Activated CD8-positive, alpha-beta memory T cell treated with anti-CD3 and anti-CD28 coated beads, Interleukin-2, amount 10 ng/mL, durations not matched to agents 7 days and 5 days (primary cell): ENCODE measurements around the gene GNG14. TPM values are rescaled to one million over a fixed set of nuclear protein-coding genes. Genes with fewer than 3 reads are reported as not detected.
A peak's percentile ranks its signal among the peaks of the same experiment; 100 is the strongest.
"Not testable (repeated sequence)": the region's sequence is repeated elsewhere in the genome, so short reads cannot be mapped to it uniquely, and the experiment has no call there.

ENCODE experiments used
- ATAC-seq: fragments of 150-1000 bp; cut with Tn5 transposase; one replicate; pipeline ENCODE4 v1.10.0; 2021; ENCODE audit warnings: moderate library complexity
- CTCF ChIA-PET: fragments of 350-600 bp; sonication (Branson Sonifier 250); formaldehyde crosslinking; loops from one replicate; lab custom pipeline; 2021; ENCODE audit warnings: antibody characterized with exemption; lab: Charles Lee
- DNase-seq: peaks from one replicate; pipeline ENCODE4 v3.0.0-alpha.2; 2020
- H3K27ac Mint-ChIP-seq: one replicate; pipeline ENCODE4 v1.8.0; 2021; ENCODE audit warnings: mild to moderate bottlenecking, mixed read lengths
- H3K27me3 Mint-ChIP-seq: one replicate; pipeline ENCODE4 v1.8.0; 2021; ENCODE audit warnings: mixed read lengths
- H3K36me3 Mint-ChIP-seq: one replicate; pipeline ENCODE4 v1.8.0; 2021; ENCODE audit warnings: mild to moderate bottlenecking, mixed read lengths
- H3K4me1 Mint-ChIP-seq: one replicate; pipeline ENCODE4 v1.8.0; 2021; ENCODE audit warnings: mixed read lengths
- H3K4me3 Mint-ChIP-seq: one replicate; pipeline ENCODE4 v1.8.0; 2021; ENCODE audit warnings: mild to moderate bottlenecking, moderate library complexity, mixed read lengths
- H3K9me3 Mint-ChIP-seq: one replicate; pipeline ENCODE4 v1.8.0; 2022; ENCODE audit warnings: low read depth, mixed read lengths
- total RNA-seq, 2 experiments: library from RNA; stranded (reverse); gene quantifications; one replicate each; pipeline ENCODE4 v1.2.3, GENCODE V29; 2021

Gene GNG14
- total RNA-seq, 2 experiments from 2014 or later, result not detected

- CTCF ChIA-PET, result interaction anchor here (0.6 to 15.3 kb wide), 14 partner anchors 10 to 150 kb away, joined by 3 to 157 read pairs (median 4); partner anchors contain the start of gene TRIR
- H3K27me3 Mint-ChIP-seq, result no peaks in the 10 kb centered on the region
- H3K4me1 Mint-ChIP-seq, result peaks cover 33% of the 10 kb centered on the region
- peak; percentile 84 for DNase-seq
- ATAC-seq, result peak; percentile 38
- H3K27ac Mint-ChIP-seq, result peak within 1 kb of the TSS; percentile 91
- peaks cover 20% of the 10 kb centered on the region for H3K36me3 Mint-ChIP-seq
- peak within 1 kb of the TSS; percentile 83 for H3K4me3 Mint-ChIP-seq
- no peaks in the 10 kb centered on the region for H3K9me3 Mint-ChIP-seq
These were observed 36.0 kb downstream of the GNG14 start, which contains the start of gene TNPO2 for GRCh38 chr19:12723641-12724426. Gene TNPO2 (minus strand): TSS chr19:12723932. CDS start chr19:12720977, 2,955 bp downstream.

- ATAC-seq, H3K27me3 Mint-ChIP-seq, H3K4me3 Mint-ChIP-seq, H3K9me3 Mint-ChIP-seq, H3K27ac Mint-ChIP-seq, DNase-seq: not testable (repeated sequence)
- Mint-ChIP-seq H3K4me1 (peaks cover 23% of the 10 kb centered on the region), H3K36me3 (peaks cover 31% of the 10 kb centered on the region)
- CTCF ChIA-PET, result interaction anchor here (5.6 to 15.3 kb wide), 2 partner anchors 8 to 32 kb away, joined by 58 to 157 read pairs; partner anchors contain the start of gene TRIR
These were observed 37.8 kb downstream of the GNG14 start for GRCh38 chr19:12725612-12726011.

- ATAC-seq, result no peak
- Mint-ChIP-seq H3K27ac (no peak overlapping the region), H3K27me3 (no peaks in the 10 kb centered on the region), H3K4me3 (no peak overlapping the region), H3K9me3 (no peaks in the 10 kb centered on the region), H3K36me3 (peaks cover 32% of the 10 kb centered on the region), H3K4me1 (peaks cover 24% of the 10 kb centered on the region)
- CTCF ChIA-PET, result interaction anchor here (15.3 kb wide), 1 partner anchor 31 kb away, joined by 157 read pairs; no protein-coding TSS in a partner anchor
- DNase-seq, result no peak
These were observed 39.2 kb downstream of the GNG14 start for GRCh38 chr19:12726988-12727316.

GRCh38 chr19:12727745-12728433 lies 40.1 kb downstream of the GNG14 start:
- CTCF ChIA-PET, result interaction anchor here (2.2 to 15.3 kb wide), 2 partner anchors 30 to 33 kb away, joined by 8 to 157 read pairs; no protein-coding TSS in a partner anchor
- Mint-ChIP-seq H3K9me3 (no peaks in the 10 kb centered on the region), H3K27ac (no peak overlapping the region), H3K27me3 (no peaks in the 10 kb centered on the region), H3K4me1 (peaks cover 32% of the 10 kb centered on the region), H3K36me3 (peaks cover 38% of the 10 kb centered on the region), H3K4me3 (no peak overlapping the region)
- no peak for ATAC-seq
- no peak for DNase-seq

GRCh38 chr19:12730064-12730463 lies 42.3 kb downstream of the GNG14 start:
- Mint-ChIP-seq H3K27me3 (no peaks in the 10 kb centered on the region), H3K9me3 (no peaks in the 10 kb centered on the region), H3K4me3 (no peak overlapping the region), H3K27ac (no peak overlapping the region), H3K36me3 (peaks cover 41% of the 10 kb centered on the region), H3K4me1 (peaks cover 31% of the 10 kb centered on the region)
- CTCF ChIA-PET, result interaction anchor here (1.1 to 2.2 kb wide), 2 partner anchors 8 to 30 kb away, joined by 3 to 8 read pairs; no protein-coding TSS in a partner anchor
- DNase-seq (no peak), ATAC-seq (no peak)

- CTCF ChIA-PET, result interaction anchor here (1.1 to 1.2 kb wide), 2 partner anchors 10 to 29 kb away, joined by 3 to 7 read pairs; no protein-coding TSS in a partner anchor
- H3K4me1 Mint-ChIP-seq, result peaks cover 36% of the 10 kb centered on the region
- no peak for ATAC-seq
- DNase-seq, result no peak
- no peaks in the 10 kb centered on the region for H3K27me3 Mint-ChIP-seq
- no peak overlapping the region for H3K27ac Mint-ChIP-seq
- no peak overlapping the region for H3K4me3 Mint-ChIP-seq
- peaks cover 41% of the 10 kb centered on the region for H3K36me3 Mint-ChIP-seq
- no peaks in the 10 kb centered on the region for H3K9me3 Mint-ChIP-seq
These were observed 43.5 kb downstream of the GNG14 start for GRCh38 chr19:12731337-12731736.

- Mint-ChIP-seq H3K4me3 (peak overlapping the region; percentile 92), H3K9me3 (no peaks in the 10 kb centered on the region), H3K4me1 (peaks cover 51% of the 10 kb centered on the region), H3K36me3 (peaks cover 31% of the 10 kb centered on the region), H3K27ac (peak overlapping the region; percentile 97), H3K27me3 (no peaks in the 10 kb centered on the region)
- CTCF ChIA-PET, result interaction anchor here (0.6 to 2.9 kb wide), 30 partner anchors 9 to 244 kb away, joined by 3 to 58 read pairs (median 4); partner anchors contain the start of genes DNASE2, FBXW9, HOOK2 and JUNB
- DNase-seq (peak; percentile 81), ATAC-seq (no peak)
These were observed 45.8 kb downstream of the GNG14 start for GRCh38 chr19:12733369-12734214.

- Mint-ChIP-seq H3K36me3 (peaks cover 19% of the 10 kb centered on the region), H3K27ac (peak within 1 kb of the TSS; percentile 94), H3K4me3 (peak within 1 kb of the TSS; percentile 99), H3K4me1 (peaks cover 43% of the 10 kb centered on the region), H3K27me3 (no peaks in the 10 kb centered on the region), H3K9me3 (no peaks in the 10 kb centered on the region)
- CTCF ChIA-PET, result interaction anchor here (0.6 to 3.3 kb wide), 14 partner anchors 10 to 176 kb away, joined by 3 to 16 read pairs (median 4); partner anchors contain the start of gene TNPO2
- DNase-seq (peak; percentile 88), ATAC-seq (peak; percentile 86)
These were observed 49.4 kb downstream of the GNG14 start, which contains the start of gene GET3 for GRCh38 chr19:12736995-12737834. Gene GET3 (plus strand): TSS chr19:12737497. CDS start chr19:12737506, 9 bp downstream.

- Mint-ChIP-seq H3K9me3 (no peaks in the 10 kb centered on the region), H3K4me1 (peaks cover 37% of the 10 kb centered on the region), H3K27ac (peak overlapping the region; percentile 94), H3K36me3 (peaks cover 17% of the 10 kb centered on the region), H3K27me3 (no peaks in the 10 kb centered on the region), H3K4me3 (peak overlapping the region; percentile 99)
- CTCF ChIA-PET, result interaction anchor here (0.6 to 3.3 kb wide), 11 partner anchors 9 to 144 kb away, joined by 3 to 16 read pairs (median 4); no protein-coding TSS in a partner anchor
- ATAC-seq (no peak), DNase-seq (no peak)
These were observed 50.1 kb downstream of the GNG14 start for GRCh38 chr19:12737835-12738351.
